ENCODE measurements around the gene GPR141.
"Not testable (repeated sequence)": the region's sequence is repeated elsewhere in the genome, so short reads cannot be mapped to it uniquely, and the experiment has no call there.

Gene GPR141

DNA sequence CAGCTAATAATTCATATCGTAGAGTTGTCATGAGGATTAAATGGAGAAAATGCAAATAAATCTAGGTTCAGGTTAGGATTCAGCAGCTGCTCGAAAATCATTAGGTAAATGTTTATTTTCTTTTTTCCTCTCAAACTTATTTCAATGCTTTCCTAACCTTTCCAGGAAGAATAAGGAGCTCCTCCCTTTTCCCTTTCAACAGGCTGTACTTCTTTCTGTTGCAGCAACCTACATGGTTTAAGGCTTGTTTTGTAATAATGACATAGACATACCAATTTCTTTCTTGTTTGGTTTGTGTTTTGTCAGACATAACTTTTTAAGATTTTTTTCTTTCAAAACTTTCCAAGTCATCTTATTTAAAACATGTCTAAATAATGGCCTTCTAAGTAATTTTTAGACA is 18.2 kb downstream of the GPR141 start:
- no peak overlapping the region for H3K4me3 ChIP-seq (ENCODE audit: low read depth, low read length)
- no peak for DNase-seq (ENCODE audit: low read depth)
- TF ChIP-seq, protein P1, sequence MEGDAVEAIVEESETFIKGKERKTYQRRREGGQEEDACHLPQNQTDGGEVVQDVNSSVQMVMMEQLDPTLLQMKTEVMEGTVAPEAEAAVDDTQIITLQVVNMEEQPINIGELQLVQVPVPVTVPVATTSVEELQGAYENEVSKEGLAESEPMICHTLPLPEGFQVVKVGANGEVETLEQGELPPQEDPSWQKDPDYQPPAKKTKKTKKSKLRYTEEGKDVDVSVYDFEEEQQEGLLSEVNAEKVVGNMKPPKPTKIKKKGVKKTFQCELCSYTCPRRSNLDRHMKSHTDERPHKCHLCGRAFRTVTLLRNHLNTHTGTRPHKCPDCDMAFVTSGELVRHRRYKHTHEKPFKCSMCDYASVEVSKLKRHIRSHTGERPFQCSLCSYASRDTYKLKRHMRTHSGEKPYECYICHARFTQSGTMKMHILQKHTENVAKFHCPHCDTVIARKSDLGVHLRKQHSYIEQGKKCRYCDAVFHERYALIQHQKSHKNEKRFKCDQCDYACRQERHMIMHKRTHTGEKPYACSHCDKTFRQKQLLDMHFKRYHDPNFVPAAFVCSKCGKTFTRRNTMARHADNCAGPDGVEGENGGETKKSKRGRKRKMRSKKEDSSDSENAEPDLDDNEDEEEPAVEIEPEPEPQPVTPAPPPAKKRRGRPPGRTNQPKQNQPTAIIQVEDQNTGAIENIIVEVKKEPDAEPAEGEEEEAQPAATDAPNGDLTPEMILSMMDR (IDR thresholded peaks at IDR 0.05; ENCODE audit: insufficient read depth, low read depth, low read length, missing control alignments): no peak

DNA sequence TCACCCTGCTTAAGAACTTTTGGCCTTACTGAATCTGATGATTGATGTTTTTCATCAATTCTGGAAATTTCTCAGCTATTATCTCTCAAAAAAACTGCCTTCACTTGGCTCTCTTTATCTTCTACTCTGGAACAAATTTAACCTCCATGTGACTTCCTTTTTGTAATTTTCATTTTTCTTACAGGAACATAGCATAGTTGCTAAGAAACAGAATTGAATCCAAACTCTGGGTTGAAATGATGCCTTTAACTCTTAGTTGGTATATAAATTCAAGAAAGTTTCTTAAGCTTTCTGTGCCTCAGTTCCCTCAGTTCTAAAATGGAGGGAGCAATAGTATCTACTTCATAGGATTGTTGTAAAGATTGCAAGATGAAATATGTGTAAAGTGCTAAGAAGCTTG is 19.8 kb downstream of the GPR141 start:
- no peak for DNase-seq (ENCODE audit: low read depth)
- no peak overlapping the region for H3K4me3 ChIP-seq (ENCODE audit: low read depth, low read length)
- TF ChIP-seq, protein P1 (IDR thresholded peaks at IDR 0.05; ENCODE audit: insufficient read depth, low read depth, low read length, missing control alignments): no peak

DNA sequence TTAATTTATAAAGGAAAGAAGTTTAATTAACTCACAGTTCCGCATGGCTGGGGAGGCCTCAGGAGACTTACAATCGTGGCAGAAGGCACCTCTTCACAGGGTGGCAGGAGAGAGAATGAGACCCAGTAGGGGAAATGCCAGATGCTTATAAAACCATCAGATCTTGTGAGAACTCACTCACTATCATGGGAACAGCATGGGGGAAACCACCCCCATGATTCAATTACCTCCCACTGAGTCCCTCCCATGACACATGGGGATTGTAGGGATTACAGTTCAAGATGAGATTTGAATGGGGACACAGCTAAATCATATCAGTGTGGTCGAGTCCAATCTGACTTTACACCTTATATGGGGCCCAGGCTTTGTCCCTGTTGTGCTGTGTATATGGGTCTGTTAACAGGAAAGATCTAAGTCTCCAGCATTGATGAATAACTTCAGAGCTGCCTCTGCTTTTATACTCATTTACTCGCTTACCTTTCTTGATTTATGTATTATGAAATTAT is 20.8 kb downstream of the GPR141 start:
- not testable (repeated sequence) for DNase-seq (ENCODE audit: low read depth)

DNA sequence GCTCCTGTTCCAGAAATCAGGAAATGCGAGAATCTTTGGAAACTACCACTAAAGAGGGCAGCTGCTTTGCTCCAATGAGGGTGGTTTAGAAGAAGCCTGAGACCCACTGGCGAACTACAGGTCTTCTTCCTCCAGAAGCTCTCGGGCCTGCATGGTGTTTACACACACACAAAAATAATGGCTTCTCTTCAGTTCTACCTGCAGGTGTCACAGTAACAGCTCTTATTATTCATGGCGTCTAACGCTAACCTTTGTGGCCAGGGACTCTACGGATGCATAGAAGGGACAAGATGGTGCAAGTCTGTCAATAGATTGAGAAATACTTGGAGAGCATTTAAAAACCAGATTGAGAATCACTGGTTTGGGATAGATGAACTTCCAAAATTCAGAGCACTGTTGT is 22.4 kb downstream of the GPR141 start:
- DNase-seq (ENCODE audit: low read depth): no peak
- TF ChIP-seq, protein P1 (IDR thresholded peaks at IDR 0.05; ENCODE audit: insufficient read depth, low read depth, low read length, missing control alignments): no peak
- no peak overlapping the region for H3K4me3 ChIP-seq (ENCODE audit: low read depth, low read length)

More for the DNA sequence above, 20.8 kb downstream of the GPR141 start:
- not testable (repeated sequence) for H3K4me3 ChIP-seq (ENCODE audit: low read depth, low read length)

DNA sequence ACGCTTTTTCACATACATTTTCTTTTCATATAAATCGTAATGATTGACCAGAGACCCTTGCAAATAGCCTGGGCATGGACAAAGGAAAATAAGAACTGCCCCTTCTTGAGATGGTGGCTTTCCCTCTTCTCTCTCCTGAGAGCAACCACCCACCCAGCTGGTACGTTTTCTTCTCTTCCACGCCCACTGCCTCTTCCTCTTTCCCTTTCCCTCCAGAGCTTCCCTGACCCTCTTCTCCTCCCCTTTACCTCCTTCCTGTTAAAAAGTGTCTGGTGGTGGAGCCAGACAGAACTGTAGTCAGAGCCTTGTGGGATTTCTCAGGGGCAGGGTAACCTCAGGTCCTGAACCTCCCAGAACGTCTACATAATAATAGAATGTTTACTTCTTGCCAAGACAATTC is 23.2 kb downstream of the GPR141 start:
- TF ChIP-seq, protein P1 (IDR thresholded peaks at IDR 0.05; ENCODE audit: insufficient read depth, low read depth, low read length, missing control alignments): no peak
- no peak overlapping the region for H3K4me3 ChIP-seq (ENCODE audit: low read depth, low read length)
- DNase-seq (ENCODE audit: low read depth): no peak

DNA sequence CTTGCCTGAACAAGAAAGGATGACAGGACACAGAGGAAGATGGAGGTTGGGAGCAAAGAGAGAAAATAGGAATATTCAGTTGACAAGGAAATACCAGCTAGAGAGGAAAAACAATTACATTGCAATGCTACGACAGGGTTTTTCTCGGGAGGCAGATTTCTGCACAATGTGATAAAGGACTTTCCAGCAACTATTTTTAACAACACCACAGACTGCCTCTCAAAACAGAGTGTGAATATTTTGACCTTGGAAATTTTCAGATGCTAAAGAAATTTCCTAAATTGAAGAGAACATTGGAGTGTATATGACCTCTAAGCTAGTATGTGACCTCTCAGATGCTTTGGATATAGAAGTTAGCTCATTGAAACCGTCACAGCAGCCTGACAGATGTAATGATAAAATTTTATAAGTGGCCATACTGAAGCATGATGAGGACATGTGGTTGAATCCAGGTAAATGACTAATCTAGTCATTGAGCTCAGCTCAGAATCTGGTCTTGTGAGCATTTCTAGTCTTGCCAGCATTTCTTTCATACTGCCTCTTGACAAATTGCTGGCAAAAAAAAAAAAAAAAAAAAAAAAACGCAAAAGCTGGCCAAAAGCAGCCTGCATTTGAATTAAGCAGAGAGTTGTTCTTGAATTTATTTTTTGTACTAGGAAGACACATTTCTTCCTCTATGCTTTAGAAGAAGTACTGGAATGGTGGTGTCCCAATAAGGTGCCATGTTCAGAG is 24.4 kb downstream of the GPR141 start:
- TF ChIP-seq, protein P1 (IDR thresholded peaks at IDR 0.05; ENCODE audit: insufficient read depth, low read depth, low read length, missing control alignments): no peak
- no peak for DNase-seq (ENCODE audit: low read depth)
- no peak overlapping the region for H3K4me3 ChIP-seq (ENCODE audit: low read depth, low read length)

DNA sequence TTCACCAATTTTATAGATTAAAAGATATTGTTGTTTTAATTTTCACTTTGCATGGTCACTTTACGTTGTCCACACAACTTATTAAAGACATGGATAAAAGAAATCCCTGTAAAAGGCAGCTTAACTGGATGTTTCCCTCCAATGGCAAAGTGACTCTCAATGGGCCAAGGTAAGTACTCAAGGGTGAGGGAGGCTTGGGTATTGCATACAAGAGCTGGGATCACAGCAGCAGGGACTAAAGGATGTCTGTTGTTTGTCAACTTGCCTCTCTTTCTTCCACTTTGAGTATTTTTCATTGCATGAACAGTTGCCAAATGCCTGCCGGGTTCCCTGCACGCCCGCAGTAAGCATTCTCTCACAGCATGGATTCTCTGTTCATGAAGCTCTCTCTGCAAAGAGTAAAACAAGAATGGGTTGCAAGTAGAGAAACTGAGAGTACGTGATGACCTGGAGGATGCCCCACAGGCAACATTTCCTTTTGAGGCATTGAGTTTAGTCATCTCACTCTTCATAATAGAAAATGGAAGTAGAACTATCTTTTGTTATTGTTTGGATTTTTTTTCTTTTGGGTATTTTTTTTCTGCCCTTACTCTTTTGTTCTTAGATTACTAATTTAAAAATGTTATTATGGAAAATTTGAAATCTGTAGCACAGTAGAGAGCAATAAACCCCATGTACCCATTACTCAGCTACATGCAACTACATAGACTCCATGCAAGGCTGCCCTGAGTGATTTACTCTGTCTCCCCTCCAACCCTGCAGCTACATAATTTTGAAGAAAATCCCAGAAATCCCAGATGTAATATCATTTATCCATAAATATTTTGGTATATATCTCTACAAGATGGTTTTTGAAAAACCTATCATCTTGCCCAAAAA is 26.3 kb downstream of the GPR141 start:
- no peak overlapping the region for H3K4me3 ChIP-seq (ENCODE audit: low read depth, low read length)
- TF ChIP-seq, protein P1 (IDR thresholded peaks at IDR 0.05; ENCODE audit: insufficient read depth, low read depth, low read length, missing control alignments): no peak
- DNase-seq (ENCODE audit: low read depth): peak; percentile 87

All from GM12865 (cell line).